Cardiac muscle cell (in vitro differentiated cells and primary cell): ENCODE measurements around the gene PTPN14. TPM values are rescaled to one million over a fixed set of nuclear protein-coding genes. Genes with fewer than 3 reads are reported as not detected.
"Not testable (repeated sequence)": the region's sequence is repeated elsewhere in the genome, so short reads cannot be mapped to it uniquely, and the experiment has no call there.

Experiments
- DNase-seq, 2 donors: peaks; one replicate each; pipeline versions ENCODE4 v3.0.0 to v3.0.0-alpha.2; 2010 to 2017; ENCODE audit warnings: low read depth in 1 of 2, low spot score in 1 of 2
- H3K27ac ChIP-seq: fragments of 200-600 bp; sonication (generic); 2 replicates; pipeline ENCODE4 v1.5.1; 2016
- H3K27me3 ChIP-seq: fragments of 200-600 bp; sonication (generic); 2 replicates; pipeline ENCODE4 v1.6.0; 2016; ENCODE audit warnings: control low read depth
- H3K36me3 ChIP-seq: fragments of 200-600 bp; sonication (generic); 2 replicates; pipeline ENCODE4 v1.5.1; 2016; ENCODE audit warnings: control low read depth
- H3K4me1 ChIP-seq: fragments of 200-600 bp; sonication (generic); 2 replicates; pipeline ENCODE4 v1.8.1; 2017; ENCODE audit warnings: low read depth, mild to moderate bottlenecking, mixed run types
- H3K4me3 ChIP-seq: fragments of 200-600 bp; sonication (generic); 2 replicates; pipeline ENCODE4 v1.5.1; 2016; ENCODE audit warnings: mild to moderate bottlenecking
- H3K9me3 ChIP-seq: fragments of 200-600 bp; sonication (generic); 2 replicates; pipeline ENCODE4 v1.5.1; 2017; ENCODE audit warnings: low read depth, mild to moderate bottlenecking, control low read depth
- CTCF ChIP-seq: IDR thresholded peaks from 2 replicates; pipeline ENCODE4 v1.5.1; 2012; ENCODE audit warnings: low read depth, mild to moderate bottlenecking, low read length
- polyA plus RNA-seq: library from polyadenylated mRNA; unstranded; fragments of >200 nt; fragmentation: Nextera tagmentation; extraction: Ambion mirVana; gene quantifications from 2 replicates; pipeline ENCODE4 v1.2.1, GENCODE V29; 2016
- total RNA-seq: library from RNA; depleted of rRNA; stranded (reverse); fragments of >200 nt; gene quantifications from 2 replicates; pipeline ENCODE4 v1.2.3, GENCODE V29; 2016

PTPN14 gene
- total and polyA plus RNA-seq, 2 experiments from 2014 or later: 4.6 to 5.4 TPM

DNA sequence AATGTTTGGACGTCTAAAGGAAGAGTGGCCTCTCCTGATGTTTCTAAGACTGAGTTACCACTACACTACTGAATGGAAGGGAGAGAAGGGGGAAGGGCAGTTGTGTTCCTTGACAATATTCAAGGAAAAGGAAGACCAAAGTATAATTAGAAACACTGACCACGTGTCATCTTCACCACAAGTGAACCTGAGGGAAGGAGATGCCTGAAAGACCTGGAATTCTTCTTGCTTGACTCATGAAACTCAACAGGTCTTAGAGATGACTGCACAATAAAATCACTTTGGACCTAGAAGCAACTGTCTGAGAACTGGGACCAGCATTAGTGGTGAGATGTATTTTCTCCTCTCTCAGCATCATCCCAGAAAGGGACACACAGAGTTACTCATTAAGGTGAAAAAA lies 56.7 kb downstream of the PTPN14 start:
- Histone ChIP-seq H3K36me3 (no peaks in the 10 kb centered on the region), H3K9me3 (no peaks in the 10 kb centered on the region), H3K4me3 (no peak overlapping the region), H3K4me1 (peaks cover 4% of the 10 kb centered on the region), H3K27me3 (peaks cover under 1% of the 10 kb centered on the region), H3K27ac (no peak overlapping the region)
- no peak for TF ChIP-seq CTCF
- DNase-seq: no peak

- H3K36me3 ChIP-seq, H3K27me3 ChIP-seq, H3K27ac ChIP-seq, H3K4me1 ChIP-seq, H3K9me3 ChIP-seq, H3K4me3 ChIP-seq, DNase-seq: not testable (repeated sequence)
Observed at GRCh38 chr1:214494179-214494578, 57.2 kb downstream of the PTPN14 start.

DNA sequence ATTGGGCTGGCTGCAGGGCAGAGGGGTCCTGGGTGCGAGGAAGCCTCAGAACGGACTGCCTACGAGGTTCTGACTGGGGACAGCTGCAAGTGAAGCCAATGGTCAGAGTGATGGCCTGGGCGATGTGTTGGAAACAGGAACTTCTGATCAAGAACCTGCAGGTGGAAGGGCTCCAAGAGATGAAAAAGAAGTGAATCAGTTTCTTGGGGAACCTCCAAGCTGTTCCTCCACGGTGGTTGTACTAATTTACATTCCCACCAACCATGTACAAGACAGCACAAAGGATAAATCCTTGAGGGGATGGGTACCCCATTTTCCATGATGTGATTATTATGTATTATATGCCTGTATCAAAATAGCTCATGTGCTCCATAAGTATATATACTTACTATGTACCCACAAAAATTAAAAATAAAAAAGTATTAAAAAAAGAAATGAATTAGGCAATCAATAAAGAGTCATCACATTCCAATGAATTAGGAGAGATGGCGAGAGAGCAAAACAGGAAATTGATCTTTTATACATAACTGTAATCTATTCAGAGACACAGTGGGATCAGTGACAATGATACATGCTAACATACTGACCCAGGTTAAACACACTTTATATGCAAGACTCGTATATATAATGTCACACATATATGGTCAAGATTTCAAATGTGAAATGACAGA lies 58.1 kb downstream of the PTPN14 start:
- Histone ChIP-seq H3K36me3 (no peaks in the 10 kb centered on the region), H3K27me3 (peaks cover 10% of the 10 kb centered on the region), H3K9me3 (no peaks in the 10 kb centered on the region), H3K4me1 (peaks cover 4% of the 10 kb centered on the region), H3K4me3 (no peak overlapping the region), H3K27ac (no peak overlapping the region)
- DNase-seq: no peak
- TF ChIP-seq CTCF: no peak

- no peak for TF ChIP-seq CTCF
- no peak overlapping the region for H3K4me3 ChIP-seq
- no peak overlapping the region for H3K27ac ChIP-seq
- peaks cover 4% of the 10 kb centered on the region for H3K4me1 ChIP-seq
- peak in 1 of 2 donors; percentile 50 for DNase-seq
- H3K9me3 ChIP-seq: no peaks in the 10 kb centered on the region
- peaks cover 15% of the 10 kb centered on the region for H3K27me3 ChIP-seq
- H3K36me3 ChIP-seq: no peaks in the 10 kb centered on the region
Observed at GRCh38 chr1:214492401-214493075, 58.9 kb downstream of the PTPN14 start.

- peaks cover 4% of the 10 kb centered on the region for H3K4me1 ChIP-seq
- no peak overlapping the region for H3K27ac ChIP-seq
- no peaks in the 10 kb centered on the region for H3K9me3 ChIP-seq
- no peak for DNase-seq
- no peak for TF ChIP-seq CTCF
- H3K36me3 ChIP-seq: no peaks in the 10 kb centered on the region
- H3K4me3 ChIP-seq: no peak overlapping the region
- peaks cover 17% of the 10 kb centered on the region for H3K27me3 ChIP-seq
Observed at GRCh38 chr1:214491468-214492146, 59.8 kb downstream of the PTPN14 start.

DNA sequence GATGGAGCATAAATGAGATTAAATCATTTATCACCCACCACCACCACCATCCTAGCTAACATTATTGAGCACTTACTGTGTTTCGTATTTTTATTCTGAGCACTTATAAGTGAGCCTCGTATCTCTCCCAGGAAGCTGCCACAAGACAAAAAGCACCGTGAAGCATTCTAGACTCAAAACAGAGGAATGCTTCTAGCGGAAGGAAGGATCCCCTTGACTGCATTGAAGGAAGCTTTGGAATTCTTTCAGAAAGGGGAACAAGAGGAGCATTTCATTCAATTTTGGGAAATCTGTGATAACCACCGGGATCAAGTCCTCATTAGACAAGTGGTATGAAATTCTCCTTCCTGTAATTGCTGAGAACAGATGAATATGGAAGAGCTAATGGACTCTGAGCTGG lies 66.3 kb downstream of the PTPN14 start:
- H3K4me1 ChIP-seq: no peaks in the 10 kb centered on the region
- peaks cover 54% of the 10 kb centered on the region for H3K27me3 ChIP-seq
- DNase-seq: no peak
- H3K9me3 ChIP-seq: no peaks in the 10 kb centered on the region
- H3K4me3 ChIP-seq: no peak overlapping the region
- no peak overlapping the region for H3K27ac ChIP-seq
- no peak for TF ChIP-seq CTCF
- H3K36me3 ChIP-seq: no peaks in the 10 kb centered on the region

- not testable (repeated sequence) for H3K4me3 ChIP-seq, H3K36me3 ChIP-seq, H3K9me3 ChIP-seq, DNase-seq, H3K4me1 ChIP-seq, H3K27ac ChIP-seq
- H3K27me3 ChIP-seq: peaks cover 46% of the 10 kb centered on the region
Observed at GRCh38 chr1:214483180-214483579, 68.2 kb downstream of the PTPN14 start.

- H3K27me3 ChIP-seq: peaks cover 42% of the 10 kb centered on the region
- not testable (repeated sequence) for H3K4me3 ChIP-seq, H3K27ac ChIP-seq, DNase-seq, H3K9me3 ChIP-seq, H3K36me3 ChIP-seq, H3K4me1 ChIP-seq
Observed at GRCh38 chr1:214481983-214482634, 69.3 kb downstream of the PTPN14 start.
